Measurements from ENCODE around the gene TEDDM1. TPM values are rescaled to one million over a fixed set of nuclear protein-coding genes. Genes with fewer than 3 reads are reported as not detected.

The TEDDM1 gene
- total RNA-seq, 1 donor from 2014 or later: not detected

DNA sequence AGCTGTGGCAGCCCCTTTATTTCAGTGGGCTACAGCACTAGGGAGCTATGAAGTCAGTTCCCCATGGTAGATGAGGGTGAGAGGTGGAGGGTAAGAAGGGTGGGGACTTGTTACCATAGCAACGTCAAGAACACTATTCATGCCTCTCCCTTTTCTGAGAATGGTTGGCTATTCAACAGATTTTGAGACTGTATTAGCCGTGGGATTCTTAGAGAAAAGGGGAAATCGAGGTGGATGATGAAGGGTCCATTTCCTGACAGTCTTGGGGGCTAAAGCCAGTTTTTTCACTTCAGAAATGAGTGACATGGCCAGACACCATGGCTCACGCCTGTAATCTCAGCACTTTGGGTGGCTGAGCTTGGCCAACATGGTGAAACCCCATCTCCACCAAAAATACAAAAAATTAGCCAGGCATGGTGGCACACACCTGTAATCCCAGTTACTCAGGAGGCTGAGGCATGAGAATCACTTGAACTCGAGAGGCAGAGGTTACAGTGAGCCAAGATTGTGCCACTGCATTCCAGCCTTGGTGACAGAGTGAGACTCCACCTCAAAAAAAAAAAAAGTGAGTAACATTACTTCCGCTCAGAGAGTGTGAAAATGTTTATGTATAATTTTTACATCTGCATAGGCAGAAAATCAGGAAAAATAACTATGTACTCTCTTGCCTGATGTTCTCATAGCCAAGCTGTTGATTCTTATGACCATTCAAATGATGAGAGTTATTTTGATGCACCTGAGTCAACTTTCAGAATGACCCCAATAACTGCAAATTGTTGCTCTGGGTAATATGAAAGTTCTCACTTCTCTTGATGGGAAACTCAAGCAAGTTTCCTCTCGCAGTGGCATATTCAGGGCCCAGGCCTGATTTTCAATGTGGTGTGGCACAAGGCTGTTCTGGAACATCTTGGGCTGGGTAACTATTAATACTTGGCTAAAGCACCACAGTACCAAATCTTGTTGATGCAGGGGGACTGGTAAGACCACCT, 26.3 kb upstream of the TEDDM1 start:
- DNase-seq (ENCODE audit: low spot score): no peak
- H3K27ac Mint-ChIP-seq: no peak overlapping the region
- peaks cover 20% of the 10 kb centered on the region for H3K4me1 Mint-ChIP-seq (ENCODE audit: low read depth)
- H3K4me3 Mint-ChIP-seq (ENCODE audit: low read depth): no peak overlapping the region
- H3K9me3 Mint-ChIP-seq: no peaks in the 10 kb centered on the region
- H3K27me3 Mint-ChIP-seq (ENCODE audit: low read depth): peaks cover 36% of the 10 kb centered on the region
- H3K36me3 Mint-ChIP-seq (ENCODE audit: low read depth): no peaks in the 10 kb centered on the region
- intact Hi-C loops (cut with micrococcal nuclease): no loop called here

DNA sequence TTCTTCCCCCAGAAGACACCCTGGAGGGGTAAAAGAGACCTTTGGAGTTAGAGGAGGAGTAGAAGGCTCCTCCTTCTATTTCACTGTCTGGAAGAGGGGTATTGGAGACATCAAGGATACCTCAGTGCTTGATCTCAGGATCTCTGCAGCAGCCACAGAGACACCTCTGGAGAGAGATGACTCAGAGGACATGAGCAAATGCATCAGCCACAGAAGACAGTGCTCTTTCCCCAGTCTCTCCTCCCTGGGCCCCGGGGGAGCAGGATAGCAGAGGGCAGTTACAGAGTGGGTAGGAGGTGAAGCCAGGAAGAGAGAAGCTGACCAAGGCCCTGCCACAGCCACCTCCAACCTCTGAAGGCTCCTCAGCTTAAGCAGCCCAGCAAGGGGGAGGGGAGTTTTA, 15.3 kb upstream of the TEDDM1 start:
- Mint-ChIP-seq H3K9me3 (no peaks in the 10 kb centered on the region), H3K4me3 (ENCODE audit: low read depth) (no peak overlapping the region), H3K36me3 (ENCODE audit: low read depth) (no peaks in the 10 kb centered on the region), H3K27ac (no peak overlapping the region), H3K27me3 (ENCODE audit: low read depth) (peaks cover 37% of the 10 kb centered on the region), H3K4me1 (ENCODE audit: low read depth) (peaks cover 5% of the 10 kb centered on the region)
- intact Hi-C loops (cut with micrococcal nuclease): no loop called here
- no peak for DNase-seq (ENCODE audit: low spot score)

GRCh38 chr1:182413969-182414368, 13.5 kb upstream of the TEDDM1 start:
- Mint-ChIP-seq H3K9me3 (no peaks in the 10 kb centered on the region), H3K36me3 (ENCODE audit: low read depth) (no peaks in the 10 kb centered on the region), H3K27me3 (ENCODE audit: low read depth) (peaks cover 38% of the 10 kb centered on the region), H3K27ac (no peak overlapping the region), H3K4me3 (ENCODE audit: low read depth) (no peak overlapping the region), H3K4me1 (ENCODE audit: low read depth) (peaks cover 5% of the 10 kb centered on the region)
- intact Hi-C loops (cut with micrococcal nuclease): no loop called here
- DNase-seq (ENCODE audit: low spot score): no peak

DNA sequence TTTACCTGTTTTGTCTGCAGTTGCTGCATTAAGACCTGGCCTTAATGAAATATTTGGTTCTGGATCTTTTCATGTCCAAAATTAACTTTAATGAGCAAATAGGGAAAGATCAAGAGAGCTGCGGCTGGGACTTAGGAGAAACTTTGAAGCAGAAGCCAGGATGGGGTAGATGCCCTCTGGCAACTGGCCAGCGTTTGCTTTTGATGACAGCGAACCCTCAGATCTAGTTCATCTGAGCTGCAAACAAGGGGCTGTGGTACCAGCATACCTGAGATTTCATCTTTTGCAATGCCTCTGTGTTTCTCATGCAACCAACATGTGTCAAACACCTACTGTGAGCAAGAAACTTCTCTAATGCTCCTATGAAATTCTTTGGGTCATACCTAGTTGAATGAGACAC, 13.0 kb upstream of the TEDDM1 start:
- intact Hi-C loops (cut with micrococcal nuclease): no loop called here
- Mint-ChIP-seq H3K9me3 (no peaks in the 10 kb centered on the region), H3K4me1 (ENCODE audit: low read depth) (peaks cover 5% of the 10 kb centered on the region), H3K27ac (no peak overlapping the region), H3K36me3 (ENCODE audit: low read depth) (no peaks in the 10 kb centered on the region), H3K4me3 (ENCODE audit: low read depth) (no peak overlapping the region), H3K27me3 (ENCODE audit: low read depth) (peaks cover 41% of the 10 kb centered on the region)
- no peak for DNase-seq (ENCODE audit: low spot score)

- Mint-ChIP-seq H3K27ac (no peak overlapping the region), H3K9me3 (no peaks in the 10 kb centered on the region), H3K4me1 (ENCODE audit: low read depth) (peaks cover 3% of the 10 kb centered on the region), H3K36me3 (ENCODE audit: low read depth) (no peaks in the 10 kb centered on the region), H3K27me3 (ENCODE audit: low read depth) (peaks cover 39% of the 10 kb centered on the region), H3K4me3 (ENCODE audit: low read depth) (no peak overlapping the region)
- intact Hi-C loops (cut with micrococcal nuclease): no loop called here
- DNase-seq (ENCODE audit: low spot score): no peak
Measured at GRCh38 chr1:182410620-182411273, 10.3 kb upstream of the TEDDM1 start.

DNA sequence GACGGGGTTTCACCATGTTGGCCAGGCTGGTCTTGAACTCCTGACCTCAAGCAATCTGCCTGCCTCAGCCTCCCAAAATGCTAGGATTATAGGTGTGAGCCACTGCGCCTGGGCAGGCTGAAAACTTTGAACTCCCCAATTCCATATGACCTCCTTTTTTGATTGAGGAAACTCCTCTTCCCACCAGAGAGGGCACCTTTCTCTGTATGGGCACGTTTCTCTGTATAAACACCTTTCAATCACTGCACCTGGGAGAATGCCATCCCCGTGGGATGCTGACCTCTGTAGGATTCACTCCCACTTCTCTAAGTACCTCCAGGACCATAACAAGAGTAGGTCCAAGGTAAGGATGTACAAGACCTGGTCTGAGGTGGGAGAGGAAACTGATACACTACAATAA, 9.7 kb upstream of the TEDDM1 start:
- no peaks in the 10 kb centered on the region for H3K36me3 Mint-ChIP-seq (ENCODE audit: low read depth)
- no peaks in the 10 kb centered on the region for H3K9me3 Mint-ChIP-seq
- no peaks in the 10 kb centered on the region for H3K4me1 Mint-ChIP-seq (ENCODE audit: low read depth)
- H3K4me3 Mint-ChIP-seq (ENCODE audit: low read depth): no peak overlapping the region
- H3K27ac Mint-ChIP-seq: no peak overlapping the region
- peaks cover 41% of the 10 kb centered on the region for H3K27me3 Mint-ChIP-seq (ENCODE audit: low read depth)
- DNase-seq (ENCODE audit: low spot score): no peak
- intact Hi-C loops (cut with micrococcal nuclease): no loop called here

DNA sequence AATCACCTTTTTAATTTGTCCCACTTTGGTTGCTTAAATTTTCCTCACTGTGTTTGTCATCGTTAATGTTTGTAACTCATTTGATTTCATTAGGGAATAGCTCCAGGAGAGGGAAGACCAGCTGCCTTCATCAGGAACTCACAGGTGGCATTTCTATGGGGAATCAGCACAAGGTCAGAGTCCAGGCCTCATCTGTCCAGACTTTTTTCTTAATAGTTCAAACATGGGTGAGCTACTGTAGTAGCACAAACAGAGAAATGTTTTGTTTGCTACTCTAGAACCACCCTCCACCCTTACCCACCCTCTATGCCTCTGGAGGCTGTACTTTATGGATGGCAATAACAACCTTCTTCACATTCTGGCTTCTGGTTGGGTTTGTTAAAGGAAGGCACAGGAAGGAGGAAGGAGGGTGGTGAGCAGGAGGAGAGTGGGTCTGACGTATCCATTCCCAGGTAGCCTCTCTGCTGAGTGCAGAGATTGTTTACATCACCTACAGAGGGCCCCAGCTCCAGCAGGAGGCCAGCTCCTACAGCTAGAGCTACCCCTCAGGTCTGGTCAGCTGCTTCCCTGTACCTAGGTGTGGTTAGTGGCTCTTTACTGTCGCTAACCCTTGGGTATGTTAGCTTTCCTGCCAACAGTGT, 8.1 kb upstream of the TEDDM1 start:
- no peaks in the 10 kb centered on the region for H3K36me3 Mint-ChIP-seq (ENCODE audit: low read depth)

DNA sequence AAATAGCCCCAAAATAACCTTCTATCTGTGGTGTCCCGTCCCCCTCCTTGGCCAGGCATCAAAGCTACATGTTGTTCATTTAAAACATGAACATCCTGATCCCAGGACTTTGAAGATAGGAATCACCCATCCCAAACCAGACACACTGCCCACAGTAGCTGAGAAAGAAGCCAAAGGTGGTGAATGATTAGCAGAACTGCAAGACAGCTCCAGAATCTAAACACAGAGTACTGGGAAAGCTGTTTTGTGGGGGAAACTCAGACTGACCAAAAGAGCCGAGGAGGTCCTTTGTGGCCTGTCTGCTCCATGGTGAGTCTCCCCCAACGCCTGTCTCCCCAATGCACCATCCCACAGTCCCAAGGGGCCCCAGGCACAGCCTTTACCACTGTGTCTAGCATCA, 7.3 kb upstream of the TEDDM1 start:
- H3K4me1 Mint-ChIP-seq (ENCODE audit: low read depth): no peaks in the 10 kb centered on the region
- H3K36me3 Mint-ChIP-seq (ENCODE audit: low read depth): no peaks in the 10 kb centered on the region
- DNase-seq (ENCODE audit: low spot score): no peak
- H3K27ac Mint-ChIP-seq: no peak overlapping the region
- peaks cover 34% of the 10 kb centered on the region for H3K27me3 Mint-ChIP-seq (ENCODE audit: low read depth)
- intact Hi-C loops (cut with micrococcal nuclease): no loop called here
- no peak overlapping the region for H3K4me3 Mint-ChIP-seq (ENCODE audit: low read depth)
- H3K9me3 Mint-ChIP-seq: no peaks in the 10 kb centered on the region

More for the DNA sequence above, 8.1 kb upstream of the TEDDM1 start:
- DNase-seq (ENCODE audit: low spot score): no peak
- Mint-ChIP-seq H3K4me3 (ENCODE audit: low read depth) (no peak overlapping the region), H3K4me1 (ENCODE audit: low read depth) (no peaks in the 10 kb centered on the region), H3K9me3 (no peaks in the 10 kb centered on the region), H3K27ac (no peak overlapping the region), H3K27me3 (ENCODE audit: low read depth) (peaks cover 33% of the 10 kb centered on the region)
- intact Hi-C loops (cut with micrococcal nuclease): no loop called here

DNA sequence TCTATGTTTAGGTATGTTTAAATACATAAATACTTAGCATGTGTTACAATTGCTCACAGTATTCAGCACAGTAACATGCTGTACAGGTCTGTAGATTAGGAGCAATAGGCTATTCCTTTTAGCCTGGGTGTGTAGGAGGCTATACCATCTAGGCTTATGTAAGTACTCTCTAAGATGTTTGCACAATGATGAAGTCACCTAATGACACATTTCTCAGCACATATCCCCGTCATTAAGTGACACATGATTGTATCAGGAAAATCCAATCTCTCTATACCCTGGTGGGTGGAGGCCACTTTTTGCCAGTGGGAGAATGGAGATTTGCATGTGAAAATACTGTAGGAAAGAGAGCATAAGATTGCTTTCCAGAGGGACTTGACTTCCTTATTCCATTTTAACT, 5.5 kb upstream of the TEDDM1 start:
- H3K27me3 Mint-ChIP-seq (ENCODE audit: low read depth): peaks cover 33% of the 10 kb centered on the region
- no peak overlapping the region for H3K4me3 Mint-ChIP-seq (ENCODE audit: low read depth)
- H3K4me1 Mint-ChIP-seq (ENCODE audit: low read depth): no peaks in the 10 kb centered on the region
- H3K36me3 Mint-ChIP-seq (ENCODE audit: low read depth): no peaks in the 10 kb centered on the region
- intact Hi-C loops (cut with micrococcal nuclease): no loop called here
- H3K27ac Mint-ChIP-seq: no peak overlapping the region
- no peaks in the 10 kb centered on the region for H3K9me3 Mint-ChIP-seq
- DNase-seq (ENCODE audit: low spot score): no peak

DNA sequence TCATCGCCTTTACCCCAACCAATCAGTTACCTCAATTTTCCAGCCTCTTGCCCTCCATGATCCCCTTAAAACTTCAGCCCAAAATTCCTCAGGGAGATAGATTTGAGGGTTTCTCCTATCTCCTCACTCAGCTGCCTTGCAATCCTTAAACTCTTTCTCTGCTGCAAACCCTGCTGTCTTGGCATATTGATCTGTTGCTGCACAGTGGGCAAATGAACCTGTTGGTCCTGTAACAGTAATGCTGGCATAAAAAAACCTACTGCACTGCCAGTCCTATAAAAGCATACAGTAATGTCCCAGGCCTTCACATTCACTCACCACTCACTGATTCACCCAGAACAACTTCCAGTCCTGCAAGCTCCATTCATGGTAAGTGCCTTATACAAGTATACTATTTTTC, 5.1 kb upstream of the TEDDM1 start:
- H3K27me3 Mint-ChIP-seq (ENCODE audit: low read depth): peaks cover 33% of the 10 kb centered on the region
- no peak overlapping the region for H3K27ac Mint-ChIP-seq
- no peak overlapping the region for H3K4me3 Mint-ChIP-seq (ENCODE audit: low read depth)
- DNase-seq (ENCODE audit: low spot score): no peak
- intact Hi-C loops (cut with micrococcal nuclease): no loop called here
- no peaks in the 10 kb centered on the region for H3K4me1 Mint-ChIP-seq (ENCODE audit: low read depth)
- H3K9me3 Mint-ChIP-seq: no peaks in the 10 kb centered on the region
- H3K36me3 Mint-ChIP-seq (ENCODE audit: low read depth): no peaks in the 10 kb centered on the region

DNA sequence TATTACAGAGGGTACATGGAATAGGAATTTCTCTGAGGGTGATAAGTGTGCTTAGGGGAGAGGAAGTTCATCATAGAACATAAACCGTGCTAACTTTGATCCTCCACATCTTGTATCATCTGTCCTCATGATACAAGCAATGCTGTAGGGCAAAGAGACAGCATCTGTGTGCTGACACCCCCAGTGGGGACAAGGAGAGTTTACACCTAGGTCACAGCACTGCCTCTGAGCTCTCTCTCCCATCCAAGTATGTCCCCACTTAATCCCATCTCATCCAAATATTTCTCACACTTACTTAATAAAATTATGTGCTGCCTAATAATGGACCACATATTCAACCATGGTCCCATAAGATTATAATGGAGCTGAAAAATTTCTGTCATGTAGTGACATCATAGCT, 4.3 kb upstream of the TEDDM1 start:
- no peak for DNase-seq (ENCODE audit: low spot score)
- Mint-ChIP-seq H3K36me3 (ENCODE audit: low read depth) (no peaks in the 10 kb centered on the region), H3K27ac (no peak overlapping the region), H3K9me3 (no peaks in the 10 kb centered on the region), H3K27me3 (ENCODE audit: low read depth) (peaks cover 31% of the 10 kb centered on the region), H3K4me1 (ENCODE audit: low read depth) (no peaks in the 10 kb centered on the region), H3K4me3 (ENCODE audit: low read depth) (no peak overlapping the region)
- intact Hi-C loops (cut with micrococcal nuclease): no loop called here

- Mint-ChIP-seq H3K36me3 (ENCODE audit: low read depth) (no peaks in the 10 kb centered on the region), H3K9me3 (no peaks in the 10 kb centered on the region), H3K4me1 (ENCODE audit: low read depth) (peaks cover 5% of the 10 kb centered on the region), H3K27me3 (ENCODE audit: low read depth) (peaks cover 26% of the 10 kb centered on the region), H3K4me3 (ENCODE audit: low read depth) (no peak overlapping the region), H3K27ac (no peak overlapping the region)
- DNase-seq (ENCODE audit: low spot score): no peak
- intact Hi-C loops (cut with micrococcal nuclease): loop anchor here (10.0 kb wide), 1 partner anchor 913 kb away; the partner anchor contains the start of gene CACNA1E
Measured at GRCh38 chr1:182397653-182398393, 2.6 kb downstream of the TEDDM1 start.
